ENCODE data around the gene BTG1. TPM values are rescaled to one million over a fixed set of nuclear protein-coding genes. Genes with fewer than 3 reads are reported as not detected.

BTG1 gene
- total and polyA plus RNA-seq, 2 of the 4 experiments (the other 2 are of a cell fraction), result 3.8 to 33.5 TPM

- TF ChIP-seq CTCF (conservative IDR thresholded peaks at IDR 0.05; ENCODE audit: low read depth, low read length), result peak; percentile 79
- no peak for TF ChIP-seq FOS (IDR thresholded peaks at IDR 0.05; ENCODE audit: low read depth, low read length)
- TF ChIP-seq NFE2L2 (IDR thresholded peaks at IDR 0.05; ENCODE audit: low read depth, low read length), result no peak
- peak; percentile 71 for TF ChIP-seq POLR2A (IDR thresholded peaks at IDR 0.05; ENCODE audit: low read depth, low read length)
These were observed 1.7 kb downstream of the BTG1 start (continued) for GRCh38 chr12:92143686-92144630.
